T-helper 9 cell (primary cell): Measurements from ENCODE around the gene ABCC1.
"Not testable (repeated sequence)": the region's sequence is repeated elsewhere in the genome, so short reads cannot be mapped to it uniquely, and the experiment has no call there.

Source experiments
- DNase-seq: peaks from one replicate; pipeline ENCODE4 v3.0.0-alpha.2; 2020

The ABCC1 gene

DNA sequence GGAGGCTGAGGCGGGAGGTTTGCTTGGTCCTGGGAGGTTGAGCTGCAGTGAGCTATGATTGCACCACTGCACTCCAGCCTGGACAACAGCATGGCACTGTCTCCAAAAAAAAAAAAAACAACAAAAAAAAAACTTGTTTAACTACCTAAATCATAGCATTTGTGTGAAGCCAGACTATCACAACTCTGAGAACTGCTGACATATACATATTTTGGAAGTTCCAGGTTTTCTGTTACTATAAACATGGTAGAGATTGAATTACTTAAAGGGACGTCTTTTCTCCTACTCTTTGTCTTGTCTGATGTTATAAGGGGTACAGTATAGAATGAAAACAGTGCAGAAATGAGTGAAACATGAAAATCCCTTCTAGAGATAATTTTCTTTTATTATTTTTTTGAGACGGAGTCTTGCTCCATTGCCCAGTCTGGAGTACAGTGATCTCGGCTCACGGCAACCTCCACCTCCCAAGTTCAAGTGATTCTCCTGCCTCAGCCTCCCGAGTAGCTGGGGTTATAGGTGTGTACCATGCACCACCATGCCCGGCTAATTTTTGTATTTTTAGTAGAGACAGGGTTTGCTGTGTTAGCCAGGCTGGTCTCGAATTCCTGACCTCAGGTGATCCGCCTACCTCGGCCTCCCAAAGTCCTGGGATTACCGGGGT, 18.4 kb downstream of the ABCC1 start:
- DNase-seq: no peak

DNA sequence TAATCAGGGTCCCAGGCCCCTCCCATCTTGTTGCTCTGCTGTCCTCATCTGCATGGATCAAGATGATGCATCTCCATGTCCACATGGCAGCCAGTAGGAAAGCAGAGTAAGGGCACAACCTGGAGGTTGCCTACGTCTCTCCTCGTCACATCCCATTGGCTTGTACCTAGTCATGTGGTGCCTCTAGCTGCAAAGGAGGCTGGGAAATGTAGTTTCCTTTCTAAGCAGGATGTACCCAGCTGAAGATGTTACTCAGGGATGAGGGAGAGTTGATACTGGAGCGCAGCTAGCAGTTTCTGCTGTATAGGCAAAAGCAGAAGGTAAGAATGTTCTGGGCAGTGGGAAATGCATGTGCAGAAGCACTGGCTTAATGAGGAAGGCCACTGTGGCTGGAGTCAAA, 20.8 kb downstream of the ABCC1 start:
- no peak for DNase-seq

DNA sequence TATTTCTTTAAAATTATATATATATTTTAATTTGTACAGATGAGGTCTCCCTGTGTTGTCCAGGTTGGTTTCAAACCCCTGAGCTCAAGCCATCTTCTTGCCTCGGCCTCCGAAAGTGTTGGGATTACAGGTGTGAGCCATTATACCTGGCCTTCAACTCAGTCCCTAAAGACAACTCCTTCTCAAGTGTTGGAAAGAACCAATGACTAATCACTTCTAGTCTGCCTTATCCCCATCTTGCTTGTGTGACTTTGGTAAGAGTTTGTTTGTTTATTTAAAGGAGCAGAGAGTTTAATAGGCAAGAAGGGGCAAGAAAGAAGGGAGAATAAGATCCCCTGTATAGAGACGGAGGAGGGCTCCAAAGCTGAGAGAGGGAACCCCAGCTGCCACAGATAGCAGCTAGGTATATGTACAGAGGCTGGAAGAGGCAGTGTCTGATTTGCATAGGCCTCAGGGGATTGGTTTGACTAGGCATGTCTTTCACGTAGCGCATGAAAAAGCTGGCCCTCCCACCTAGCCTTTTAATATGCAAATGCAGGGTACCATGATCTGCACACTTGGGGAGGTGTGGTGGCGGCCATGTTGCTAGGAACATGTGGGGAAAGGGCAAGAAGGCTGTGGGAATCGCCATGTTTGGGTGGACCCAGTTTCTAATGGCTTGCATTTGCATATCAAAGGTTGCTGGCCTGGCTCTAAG, 21.5 kb downstream of the ABCC1 start:
- no peak for DNase-seq

DNA sequence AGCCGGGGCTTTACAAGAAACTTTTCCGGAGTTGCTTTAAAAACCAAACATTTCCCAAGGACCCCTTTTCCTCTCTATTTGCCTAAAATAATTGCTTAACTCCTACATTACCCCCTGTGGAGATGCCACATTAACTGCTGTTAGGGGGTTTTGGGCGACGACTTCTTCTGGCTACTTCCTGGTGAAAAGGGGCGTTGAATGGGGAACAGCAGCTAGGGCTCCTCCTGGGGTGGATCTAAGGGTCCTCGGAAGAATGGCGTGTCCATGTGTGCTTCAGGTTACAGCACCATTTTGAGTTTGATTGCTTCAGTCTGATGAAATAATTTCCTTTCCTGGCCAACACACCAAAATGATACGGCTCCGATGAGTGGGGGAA, 22.0 kb downstream of the ABCC1 start:
- no peak for DNase-seq

DNA sequence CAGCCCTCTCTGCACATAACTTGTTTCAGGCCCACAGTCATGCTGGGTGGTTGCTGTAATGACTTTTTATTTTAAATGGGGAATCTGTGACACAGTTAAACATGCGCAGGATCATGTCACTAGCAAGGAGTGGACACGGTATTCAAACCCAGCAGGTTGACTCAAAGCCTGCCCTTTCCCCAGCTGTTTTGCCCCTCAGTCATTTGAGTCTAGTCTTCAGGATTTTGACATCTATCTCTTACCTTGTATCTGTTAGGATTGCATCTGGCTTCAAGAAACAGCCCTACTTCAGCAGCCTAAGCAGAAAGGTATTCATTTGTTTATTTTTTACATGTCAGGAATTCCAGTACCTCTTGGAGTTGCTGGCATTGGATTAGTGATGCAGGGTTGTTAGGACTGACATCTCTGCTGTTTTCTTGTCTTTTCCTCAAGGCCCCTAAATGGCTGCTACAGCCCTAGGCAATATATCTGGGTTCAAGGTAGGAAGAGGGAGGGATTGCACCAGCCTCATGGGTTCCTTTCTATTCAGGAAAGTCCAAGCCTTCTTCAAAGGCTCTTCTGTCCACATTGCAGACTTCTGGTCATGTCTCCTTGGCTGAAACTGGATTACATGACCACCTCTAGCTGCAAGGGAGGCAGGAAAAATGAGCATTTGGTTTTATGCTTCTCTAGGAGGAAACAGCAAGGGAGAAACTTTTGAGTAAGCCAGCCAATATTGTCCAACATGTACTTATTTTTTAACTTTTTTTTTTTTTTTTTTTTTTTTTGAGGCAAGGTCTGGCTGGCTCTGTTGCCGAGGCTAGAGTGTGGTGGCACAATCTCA, 22.8 kb downstream of the ABCC1 start:
- no peak for DNase-seq

DNA sequence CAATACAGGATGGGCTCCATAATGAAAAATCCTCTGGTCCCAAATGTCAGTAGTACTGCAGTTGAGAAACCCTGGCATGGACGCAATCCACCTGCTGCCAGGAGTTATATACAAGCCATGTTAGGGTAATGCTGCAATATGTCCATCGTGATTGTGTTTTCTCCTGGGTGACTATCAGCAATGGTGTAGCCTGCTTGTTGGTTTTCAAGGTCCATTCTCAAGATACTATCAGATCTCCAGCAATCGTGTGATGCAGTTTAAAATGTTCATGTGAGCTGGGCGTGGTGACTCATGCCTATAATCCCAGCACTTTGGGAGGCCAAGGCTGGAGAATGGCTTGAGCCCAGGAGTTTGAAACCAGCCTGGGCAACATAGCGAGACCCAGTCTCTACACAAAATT, 24.0 kb downstream of the ABCC1 start:
- DNase-seq: no peak

DNA sequence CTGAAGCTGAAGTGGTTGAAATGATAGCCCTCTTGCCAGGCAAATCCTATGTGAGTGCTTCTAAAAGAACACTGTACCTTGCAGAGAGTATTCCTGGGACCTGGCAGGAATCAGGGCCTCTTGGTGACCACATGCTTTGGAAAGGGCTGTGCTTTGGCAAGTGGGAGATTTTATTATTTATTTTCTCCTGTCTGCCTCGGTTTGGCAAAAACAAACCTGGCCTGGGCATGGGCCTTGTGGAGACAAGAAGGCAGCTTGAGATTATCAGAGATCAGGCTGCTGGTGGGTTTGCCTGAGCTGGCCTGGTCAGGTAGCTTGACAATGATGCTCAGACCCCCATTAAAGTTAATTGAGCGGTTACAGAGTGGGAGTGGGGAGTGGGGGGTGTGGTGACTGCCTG, 24.6 kb downstream of the ABCC1 start:
- DNase-seq: no peak

DNA sequence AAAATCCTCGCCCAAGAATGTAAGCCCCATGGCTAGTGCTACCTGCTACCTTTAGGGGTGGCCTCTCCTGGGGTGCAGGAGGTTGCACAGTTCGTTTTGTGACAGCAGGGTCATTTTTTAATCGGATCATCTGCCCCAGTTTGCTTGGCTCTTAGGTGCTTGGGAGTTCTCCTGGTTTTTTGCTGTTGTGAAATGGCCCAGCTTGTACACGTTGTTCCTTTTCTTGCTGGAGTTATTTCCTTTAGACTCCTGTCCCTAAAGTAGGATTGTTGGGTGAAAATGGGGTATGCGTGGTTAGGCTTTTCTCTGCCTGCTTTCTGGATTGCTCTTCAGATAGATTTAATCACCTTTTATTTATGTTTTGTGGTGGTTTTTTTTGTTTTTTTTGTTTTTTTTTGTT, 25.8 kb downstream of the ABCC1 start:
- DNase-seq: no peak

DNA sequence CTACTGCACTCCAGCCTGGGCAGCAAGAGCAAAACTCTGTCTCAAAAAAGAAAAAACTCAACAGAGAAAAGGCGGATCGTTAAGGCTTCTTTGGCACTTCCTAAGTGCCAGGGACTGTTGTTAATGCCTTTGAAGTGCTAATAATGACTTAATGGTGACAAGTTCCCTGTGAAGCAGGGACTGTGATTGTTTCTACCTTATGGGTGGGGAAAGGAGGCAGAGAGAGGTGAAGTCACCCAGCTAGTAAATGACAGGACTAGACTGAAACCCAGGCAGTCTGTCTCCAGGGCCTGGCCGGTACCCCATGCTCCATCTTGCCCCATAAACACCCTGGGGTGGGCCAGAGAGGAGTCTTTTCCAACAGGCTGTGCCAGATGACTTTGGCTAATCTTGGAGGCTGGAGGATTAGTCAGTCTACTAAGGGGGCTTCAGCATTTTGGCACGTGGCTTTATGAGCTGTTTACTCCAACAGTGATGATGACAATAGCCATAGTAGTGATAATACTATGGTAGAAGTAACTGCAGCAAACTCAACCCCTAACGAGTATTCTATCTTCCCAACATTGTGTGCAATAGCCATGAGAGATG, 26.9 kb downstream of the ABCC1 start:
- no peak for DNase-seq

DNA sequence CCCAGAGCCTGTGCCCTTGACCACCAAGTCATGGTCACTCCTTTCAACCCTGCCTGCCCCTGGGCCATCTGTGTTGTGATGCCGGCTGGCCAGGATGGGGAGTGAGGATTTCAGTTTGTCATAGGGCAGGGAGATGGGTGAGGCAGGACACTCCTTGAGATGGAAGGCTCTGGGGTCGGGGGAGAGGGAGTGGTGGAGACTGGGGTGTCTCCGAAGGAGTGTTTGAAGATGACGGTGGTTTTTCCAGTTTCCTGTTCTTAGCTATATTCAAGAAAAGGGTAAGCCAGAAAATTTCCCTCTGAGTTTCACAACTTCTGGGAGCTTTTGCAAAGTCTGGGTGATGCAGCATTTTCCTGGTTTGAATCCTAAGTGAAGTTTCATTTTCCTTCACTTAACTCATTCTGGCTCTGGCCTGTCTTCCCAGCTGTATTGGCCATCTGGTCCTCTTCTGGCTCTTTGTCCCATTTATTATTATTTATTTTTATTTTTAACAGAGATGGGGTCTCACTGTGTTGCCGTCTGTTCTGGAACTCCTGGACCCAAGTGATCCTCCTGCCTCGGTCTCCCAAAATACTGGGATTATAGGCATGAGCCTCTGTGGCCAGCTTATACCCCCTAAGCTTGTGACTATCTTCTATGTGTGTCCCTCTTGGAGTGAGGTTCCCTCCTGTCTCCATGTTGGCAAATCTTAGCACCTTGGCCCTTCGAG, 27.7 kb downstream of the ABCC1 start:
- DNase-seq: no peak

DNA sequence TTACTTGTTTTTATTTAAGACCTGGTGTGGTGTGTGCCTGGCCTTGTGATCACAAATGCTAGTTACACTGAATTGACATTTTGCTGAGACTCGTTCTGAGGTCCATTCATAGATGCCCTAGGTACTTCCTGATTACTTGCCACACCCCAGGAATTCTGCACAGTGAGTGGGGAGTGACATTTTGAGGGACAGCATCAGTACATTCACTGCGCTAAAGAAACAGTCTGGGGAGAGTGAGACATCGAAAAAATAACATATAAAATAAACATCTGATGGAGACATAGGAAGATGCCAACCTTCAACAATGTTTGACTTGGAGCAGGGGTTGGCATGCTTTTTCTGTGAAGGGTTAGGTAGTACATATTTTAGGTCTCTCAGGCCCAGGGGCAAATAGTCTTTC, 30.4 kb downstream of the ABCC1 start:
- DNase-seq: no peak

DNA sequence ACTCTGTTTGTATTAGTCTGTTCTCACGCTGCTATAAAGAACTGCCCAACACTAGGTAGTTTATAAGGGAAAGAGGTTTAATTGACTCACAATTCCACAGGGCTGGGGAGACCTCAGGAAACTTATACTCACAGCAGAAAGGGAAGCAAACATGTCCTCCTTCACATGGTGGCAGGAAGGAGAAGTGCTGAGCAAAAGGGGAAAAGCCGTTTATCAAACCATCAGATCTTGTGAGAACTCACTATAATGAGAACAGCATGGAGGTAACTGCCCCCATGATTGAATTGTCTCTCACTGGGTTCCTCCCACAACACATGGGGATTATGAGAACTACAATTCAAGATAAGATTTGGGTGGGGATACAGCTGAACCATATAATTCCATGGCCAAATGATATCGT, 30.9 kb downstream of the ABCC1 start:
- DNase-seq: no peak

DNA sequence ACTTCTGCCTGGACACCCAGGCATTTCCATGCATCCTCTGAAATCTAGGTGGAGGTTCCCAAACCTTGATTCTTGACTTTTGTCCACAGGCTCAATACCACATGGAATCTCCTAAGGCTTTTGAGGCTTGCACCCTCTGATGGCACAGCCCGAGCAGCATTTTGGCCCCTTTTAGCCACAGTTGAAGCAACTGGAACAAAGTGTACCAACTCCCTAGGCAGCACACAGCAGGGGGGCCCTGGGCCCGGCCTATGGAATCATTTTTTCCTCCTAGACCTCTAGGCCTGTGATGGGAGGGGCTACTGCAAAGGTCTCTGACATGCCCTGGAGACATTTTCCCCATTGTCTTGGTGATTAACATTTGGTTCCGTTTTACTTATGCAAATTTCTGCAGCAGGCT, 32.0 kb downstream of the ABCC1 start:
- DNase-seq: no peak

DNA sequence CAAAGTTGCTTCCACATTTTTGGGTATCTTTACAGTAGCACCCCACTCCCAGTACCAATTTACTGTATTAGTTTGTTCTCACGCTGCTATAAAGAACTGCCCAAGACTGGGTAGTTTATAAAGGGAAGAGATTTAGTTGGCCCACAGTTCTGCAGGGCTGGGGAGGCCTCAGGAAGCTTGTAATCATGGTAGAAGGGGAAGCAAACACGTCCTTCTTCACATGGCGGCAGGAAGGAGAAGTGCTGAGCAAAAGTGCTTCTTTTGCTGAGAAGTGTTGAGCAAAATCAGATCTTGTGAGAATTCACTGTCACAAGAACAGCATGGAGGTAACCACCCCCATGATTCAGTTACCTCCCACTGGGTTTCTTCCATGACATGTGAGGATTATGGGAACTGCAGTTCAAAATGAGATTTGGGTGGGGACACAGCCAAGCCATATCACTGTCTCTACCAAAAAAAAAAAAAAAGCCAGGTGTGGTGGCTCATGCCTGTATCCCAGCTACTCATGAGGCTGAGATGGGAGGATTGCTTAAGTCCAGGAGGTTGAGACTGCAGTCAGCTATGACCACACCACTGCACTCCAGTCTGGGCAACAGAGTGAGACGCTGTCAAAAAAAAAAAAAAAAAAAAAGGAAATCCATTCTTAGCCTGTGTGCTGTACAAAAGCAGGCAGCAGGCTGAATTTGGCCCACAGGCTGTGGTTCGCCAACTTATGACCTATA, 32.9 kb downstream of the ABCC1 start:
- DNase-seq: not testable (repeated sequence)

DNA sequence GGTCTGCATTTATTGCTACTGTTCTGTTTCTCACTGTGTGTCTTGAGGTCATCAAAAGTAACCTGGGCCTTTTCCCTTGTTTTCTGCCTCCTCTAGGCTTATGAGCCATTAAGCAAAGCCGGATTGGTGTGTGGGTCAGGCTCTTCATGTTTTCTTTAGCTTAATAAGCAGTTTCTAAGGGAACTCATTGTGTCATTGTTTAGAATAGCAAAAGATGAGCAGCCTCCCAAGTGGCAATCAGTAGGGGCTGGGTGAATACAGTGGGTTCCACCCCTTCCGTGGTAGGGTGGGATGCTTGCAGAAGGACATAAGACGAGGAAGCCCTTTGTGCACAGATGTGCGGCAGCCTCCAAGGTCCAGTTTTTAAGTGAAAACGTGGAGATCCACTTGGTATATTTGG, 34.5 kb downstream of the ABCC1 start:
- no peak for DNase-seq

DNA sequence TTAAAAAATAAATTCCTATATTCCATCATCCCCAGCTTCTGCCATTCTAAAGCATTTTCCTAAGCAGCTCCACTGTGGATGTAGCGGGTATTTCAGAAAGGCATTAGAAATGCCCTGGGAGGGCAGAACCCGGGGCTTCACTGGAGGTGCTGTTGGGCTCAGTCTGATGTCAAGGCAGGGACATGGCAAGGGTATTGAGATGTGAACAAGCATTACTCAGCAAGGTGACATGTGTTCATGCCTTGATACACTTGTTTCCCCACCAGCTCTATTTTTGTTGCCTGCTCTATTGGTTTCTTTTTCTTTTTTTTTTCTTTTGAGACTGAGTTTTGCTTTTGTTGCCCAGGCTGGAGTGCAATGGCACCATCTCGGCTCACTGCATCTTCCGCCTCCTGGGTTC, 35.7 kb downstream of the ABCC1 start:
- no peak for DNase-seq

DNA sequence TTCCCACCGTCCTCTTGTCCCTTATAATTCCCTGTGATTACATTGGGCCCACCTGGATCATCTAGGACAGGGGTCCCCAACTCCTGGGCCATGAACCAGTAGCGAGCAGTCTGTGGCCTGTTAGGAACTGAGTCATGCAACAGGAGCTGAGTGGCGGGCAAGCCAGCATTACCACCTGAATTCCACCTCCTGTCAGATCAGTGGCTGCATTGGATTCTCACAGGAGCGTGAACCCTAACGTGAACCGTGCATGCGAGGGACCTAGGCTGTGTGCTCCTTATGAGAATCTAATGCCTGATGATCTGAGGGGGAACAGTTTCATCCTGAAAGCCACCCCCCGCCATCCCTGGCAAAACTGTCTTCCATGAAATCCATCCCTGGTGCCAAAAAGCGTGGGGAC, 36.8 kb downstream of the ABCC1 start:
- DNase-seq: no peak

DNA sequence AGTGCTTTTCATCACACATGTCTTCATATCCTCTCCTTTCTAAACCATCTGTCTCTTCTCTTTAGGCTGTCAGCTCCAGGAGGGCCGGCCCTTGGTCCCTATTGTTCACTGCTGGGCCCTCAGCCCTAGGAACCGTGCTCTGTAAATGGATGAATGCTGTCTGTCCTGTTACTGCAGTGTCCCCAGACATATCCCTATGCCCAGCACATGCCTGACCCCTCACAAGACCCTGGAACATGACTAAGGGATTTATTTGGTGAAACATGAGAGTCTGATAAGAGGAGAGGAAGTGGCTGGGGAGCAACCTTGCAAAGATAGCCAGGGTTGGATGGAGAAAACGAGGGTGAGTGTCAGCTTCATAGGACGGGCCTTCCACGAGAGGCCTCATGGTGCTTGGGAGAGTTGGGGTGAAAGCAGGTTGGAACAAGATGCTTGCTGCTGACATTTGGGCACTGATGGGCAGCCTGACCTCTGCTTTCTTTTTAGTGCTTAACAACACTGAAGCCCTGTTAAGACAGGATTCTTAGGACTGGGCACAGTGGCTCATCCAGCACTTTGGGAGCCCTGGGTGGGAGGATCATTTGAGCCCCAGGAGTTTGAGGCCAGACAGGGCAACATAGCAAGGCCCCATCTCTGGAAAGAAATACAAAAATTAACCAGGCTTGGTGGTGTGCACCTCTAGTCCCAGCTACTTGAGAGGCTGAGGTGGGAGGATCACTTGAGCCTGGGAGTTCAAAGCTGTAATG, 39.0 kb downstream of the ABCC1 start:
- no peak for DNase-seq

DNA sequence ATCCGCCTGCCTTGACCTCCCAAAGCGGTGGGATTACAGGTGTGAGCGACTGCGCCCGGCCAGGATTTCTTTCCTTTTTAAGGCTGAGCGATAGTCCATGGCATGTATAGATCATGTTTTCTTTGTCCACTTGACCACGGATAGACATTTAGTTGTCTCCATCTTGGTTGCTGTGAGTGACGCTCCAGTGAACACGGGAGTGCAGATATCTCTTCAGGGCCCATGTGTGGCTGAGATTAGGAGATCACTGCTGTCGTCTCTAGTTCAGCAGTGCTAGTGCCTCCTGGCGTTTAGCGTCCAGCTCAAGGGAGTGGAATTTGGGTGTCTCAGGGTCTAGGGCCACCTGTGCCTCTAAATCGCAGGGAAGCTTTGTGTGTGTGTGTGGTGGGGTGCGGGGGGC, 41.5 kb downstream of the ABCC1 start:
- no peak for DNase-seq

DNA sequence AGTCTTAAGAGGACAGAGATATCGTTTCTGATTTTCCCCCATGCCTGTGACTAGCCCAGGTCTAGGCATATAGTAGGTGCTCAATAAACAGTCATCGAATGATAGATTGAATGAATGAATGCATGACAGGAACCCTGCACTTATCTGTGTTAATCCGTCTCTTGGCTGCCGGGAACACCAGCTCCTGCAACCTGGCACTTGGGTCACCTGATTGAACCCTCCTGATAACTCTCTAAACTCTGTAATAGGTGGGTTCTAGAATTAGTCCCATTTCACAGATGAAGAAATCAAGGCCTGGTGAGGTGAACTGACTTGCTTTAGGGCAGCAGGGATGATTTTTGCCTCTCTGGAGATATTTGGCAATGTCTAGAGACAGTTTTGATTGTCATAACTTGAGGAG, 43.7 kb downstream of the ABCC1 start:
- no peak for DNase-seq

DNA sequence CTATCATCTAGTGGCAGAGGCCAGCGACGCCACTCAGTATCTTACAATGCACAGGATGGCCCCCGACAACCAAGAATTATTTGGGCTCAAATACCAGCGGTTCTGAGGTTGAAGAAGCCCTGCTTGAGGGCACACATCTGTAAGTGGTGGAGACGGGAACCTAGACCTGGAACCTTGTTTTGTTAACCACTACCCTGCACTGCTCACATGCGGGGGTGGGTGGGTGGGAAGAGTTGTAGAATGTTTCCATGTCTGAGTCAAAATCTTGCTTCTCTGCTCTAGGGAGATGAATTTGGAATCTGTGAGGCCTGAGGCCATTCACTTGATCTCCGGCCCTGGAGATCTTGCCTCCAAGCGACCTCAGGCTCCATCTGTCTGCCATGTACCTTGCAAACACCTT, 44.1 kb downstream of the ABCC1 start:
- no peak for DNase-seq
